T-cell (primary cell): ENCODE measurements around the gene POLR2E. TPM values are rescaled to one million over a fixed set of nuclear protein-coding genes. Genes with fewer than 3 reads are reported as not detected.

Experiments used
- ATAC-seq, 4 experiments: fragments of 200-7000 bp in 3 of 4; fragments of 150-1000 bp in 1 of 4; cut with Tn5 transposase; replicated peaks in 1 of 4; 1 replicate in 3 of 4; 2 replicates in 1 of 4; pipeline ENCODE4 v1.10.0; 2021; ENCODE audit warnings: moderate library complexity in 3 of 4, mild to moderate bottlenecking in 2 of 4, moderate number of reproducible peaks in 1 of 4
- CTCF ChIA-PET, 2 donors: fragments of 300-600 bp; sonication (Branson Sonifier 250); formaldehyde crosslinking; loops; one replicate each; lab custom pipeline; 2022; ENCODE audit warnings: antibody characterized with exemption in 2 of 2; lab: Charles Lee
- POLR2A ChIA-PET, 2 donors: fragments of 300-600 bp; sonication (Branson Sonifier 250); formaldehyde crosslinking; loops; one replicate each; lab custom pipeline; 2022; ENCODE audit warnings: antibody characterized with exemption in 2 of 2; lab: Charles Lee
- DNase-seq, 35 experiments: peaks; one replicate each; pipeline versions ENCODE4 v3.0.0 to v3.0.0-alpha.2; 2013 to 2023
- H3K27ac ChIP-seq: one replicate; pipeline ENCODE4 v1.5.1; 2013; ENCODE audit warnings: low read length
- H3K27me3 ChIP-seq, 2 experiments: replicated peaks in 1 of 2; 1 replicate in 1 of 2; 2 replicates in 1 of 2; pipeline versions ENCODE4 v1.6.1 to v1.7.0; 2013; ENCODE audit warnings: low read length in 1 of 2, mixed read lengths in 1 of 2; ENCODE audit not compliant: control insufficient read depth in 2 of 2, insufficient read depth in 2 of 2; ENCODE audit errors: extremely low read depth in 1 of 2
- H3K36me3 ChIP-seq, 2 donors: 1 replicate in 1 of 2; 2 replicates in 1 of 2; pipeline versions ENCODE4 v1.6.1 to v1.7.0; 2013; ENCODE audit warnings: low read length in 1 of 2; ENCODE audit not compliant: control insufficient read depth in 2 of 2, insufficient read depth in 1 of 2; ENCODE audit errors: extremely low read depth in 1 of 2
- H3K4me1 ChIP-seq, 2 experiments: 1 replicate in 1 of 2; 2 replicates in 1 of 2; pipeline versions ENCODE4 v1.6.1 to v1.7.0; 2013; ENCODE audit warnings: low read length in 2 of 2, mixed read lengths in 1 of 2; ENCODE audit not compliant: insufficient read depth in 2 of 2, control insufficient read depth in 1 of 2; ENCODE audit errors: extremely low read depth in 1 of 2
- H3K4me3 ChIP-seq, 2 donors: 1 replicate in 1 of 2; 2 replicates in 1 of 2; pipeline versions ENCODE4 v1.5.1 to v1.7.0; 2013; ENCODE audit warnings: mild to moderate bottlenecking in 2 of 2, low read length in 1 of 2, moderate library complexity in 1 of 2; ENCODE audit not compliant: control insufficient read depth in 1 of 2; ENCODE audit errors: extremely low read depth in 1 of 2
- H3K9me3 ChIP-seq: 2 replicates; pipeline ENCODE4 v1.7.0; 2013
- H3K27ac Mint-ChIP-seq, 2 donors: one replicate each; pipeline ENCODE4 v1.8.0; 2020 to 2021; ENCODE audit warnings: mild to moderate bottlenecking in 2 of 2, mixed read lengths in 2 of 2
- H3K27me3 Mint-ChIP-seq, 2 donors: one replicate each; pipeline ENCODE4 v1.8.0; 2021 to 2022; ENCODE audit warnings: mixed read lengths in 2 of 2
- H3K36me3 Mint-ChIP-seq: one replicate; pipeline ENCODE4 v1.8.0; 2021; ENCODE audit warnings: mixed read lengths
- H3K4me1 Mint-ChIP-seq, 3 donors: one replicate each; pipeline ENCODE4 v1.8.0; 2020 to 2022; ENCODE audit warnings: mixed read lengths in 3 of 3, mild to moderate bottlenecking in 1 of 3
- H3K4me3 Mint-ChIP-seq, 3 donors: one replicate each; pipeline ENCODE4 v1.8.0; 2020 to 2022; ENCODE audit warnings: mild to moderate bottlenecking in 3 of 3, mixed read lengths in 3 of 3, moderate library complexity in 3 of 3
- H3K9me3 Mint-ChIP-seq, 3 donors: one replicate each; pipeline ENCODE4 v1.8.0; 2020 to 2022; ENCODE audit warnings: mixed read lengths in 3 of 3
- whole genome bisulfite sequencing: methylation state at CpG from one replicate; pipeline ENCODE4 v1.1.5; 2013; ENCODE audit warnings: missing lambda C conversion rate; ENCODE audit not compliant: insufficient coverage; 5-methylcytosine and 5-hydroxymethylcytosine counted together
- total RNA-seq, 35 experiments: library from RNA in 6 of 35; stranded (reverse) in 6 of 35; fragments of 120-200 nt in 1 of 35; gene quantifications; one replicate each; pipeline versions ENCODE4 v1.2.1 to v1.2.4 and lab custom pipeline; 2013 to 2026

Gene POLR2E
- total RNA-seq, 5 donors from 2014 or later (not counting 1 experiment from before 2014, with no cell fraction given), result 75.7 to 119 (median 101) TPM

DNA sequence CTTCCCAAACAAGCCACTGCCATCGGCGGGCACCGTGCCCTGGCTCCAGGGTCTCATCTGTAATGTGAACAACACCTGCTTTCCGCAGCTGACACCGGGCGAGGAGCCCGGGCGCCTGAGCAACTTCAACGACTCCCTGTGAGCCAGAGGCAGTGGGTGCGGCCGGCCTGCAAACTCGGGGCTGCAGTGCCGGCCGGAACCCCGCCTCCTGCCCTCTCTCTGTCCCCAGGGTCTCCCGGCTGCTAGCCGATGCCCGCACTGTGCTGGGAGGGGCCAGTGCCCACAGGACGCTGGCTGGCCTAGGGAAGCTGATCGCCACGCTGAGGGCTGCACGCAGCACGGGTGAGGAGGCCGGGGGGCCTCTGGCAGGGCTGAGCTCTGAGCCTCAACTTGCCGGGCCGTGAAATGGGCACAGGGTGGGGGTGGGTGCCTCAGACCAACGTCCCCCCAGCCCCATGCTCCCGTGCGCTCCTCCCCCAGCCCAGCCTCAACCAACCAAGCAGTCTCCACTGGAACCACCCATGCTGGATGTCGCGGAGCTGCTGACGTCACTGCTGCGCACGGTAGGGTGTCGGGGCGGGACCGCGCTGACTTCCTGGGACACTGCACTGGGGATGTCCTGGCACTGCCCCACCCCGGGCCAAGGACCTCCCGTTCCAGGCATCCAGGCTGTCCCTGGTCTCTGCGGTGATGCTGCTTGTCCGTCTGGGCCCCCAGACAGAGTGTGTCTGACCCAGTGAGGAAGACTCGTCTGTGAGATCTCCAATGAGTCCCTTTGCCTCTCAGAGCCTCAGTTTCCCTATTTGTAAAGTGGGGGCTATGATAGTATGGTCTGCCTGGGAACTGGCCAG, 53.1 kb downstream of the POLR2E start:
- 95% methylated on average over 29 of the region's 43 CpGs for WGBS
- Histone ChIP-seq H3K27ac (no peak overlapping the region), H3K27me3 (no peaks in the 10 kb centered on the region), H3K9me3 (no peaks in the 10 kb centered on the region), H3K4me1 (peaks cover 26 to 79% of the 10 kb centered on the region in 2 experiments), H3K36me3 (peaks cover 14 to 54% of the 10 kb centered on the region in 2 donors), H3K4me3 (peak overlapping the region in 1 of 2 donors; percentile 66)
- ChIA-PET CTCF (no interaction called here), POLR2A (no interaction called here)
- no peak overlapping the region for H3K27ac Mint-ChIP-seq
- H3K4me3 Mint-ChIP-seq, result peak overlapping the region in 2 of 3 donors; percentile 94 to 98
- no peak for ATAC-seq
- no peak for DNase-seq
- H3K36me3 Mint-ChIP-seq, result peaks cover 11% of the 10 kb centered on the region
- H3K4me1 Mint-ChIP-seq, result peaks cover 38 to 44% (median 41%) of the 10 kb centered on the region in 3 donors
- no peaks in the 10 kb centered on the region for H3K9me3 Mint-ChIP-seq
- H3K27me3 Mint-ChIP-seq, result no peaks in the 10 kb centered on the region

DNA sequence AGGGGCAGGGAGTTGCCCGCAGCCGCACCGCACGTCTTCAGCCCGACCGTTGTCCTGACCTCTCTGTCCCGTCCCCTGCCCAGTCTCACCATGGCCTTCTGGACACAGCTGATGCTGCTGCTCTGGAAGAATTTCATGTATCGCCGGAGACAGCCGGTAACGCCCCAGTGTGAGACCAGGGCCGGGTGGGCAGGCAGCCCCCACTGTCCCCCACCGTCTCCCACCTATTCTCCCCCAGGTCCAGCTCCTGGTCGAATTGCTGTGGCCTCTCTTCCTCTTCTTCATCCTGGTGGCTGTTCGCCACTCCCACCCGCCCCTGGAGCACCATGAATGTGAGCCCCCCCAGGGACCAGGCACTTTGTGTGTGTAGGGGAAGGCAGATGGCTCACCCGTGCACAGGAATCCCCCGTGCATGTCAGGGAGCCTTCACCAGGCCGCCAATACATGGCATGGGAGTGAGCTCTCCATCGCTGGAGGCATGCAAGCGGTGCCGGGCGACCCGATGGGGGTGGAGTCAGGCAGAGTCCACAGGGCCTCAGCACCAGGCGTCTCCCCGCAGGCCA, 53.8 kb downstream of the POLR2E start:
- H3K9me3 ChIP-seq, result no peaks in the 10 kb centered on the region
- no peaks in the 10 kb centered on the region for H3K27me3 ChIP-seq
- CTCF ChIA-PET, result interaction anchor here in 1 of 2 donors (0.6 to 1.1 kb wide), 3 partner anchors 12 to 24 kb away, joined by 3 read pairs; no protein-coding TSS in a partner anchor
- peaks cover 8 to 52% of the 10 kb centered on the region in 2 donors for H3K36me3 ChIP-seq
- 52% methylated on average over 22 of the region's 26 CpGs for WGBS
- Mint-ChIP-seq H3K4me3 (peak overlapping the region; percentile 93 to 98 (median 94)), H3K9me3 (no peaks in the 10 kb centered on the region), H3K36me3 (peaks cover 15% of the 10 kb centered on the region), H3K27me3 (no peaks in the 10 kb centered on the region), H3K27ac (peak overlapping the region; percentile 94 to 95), H3K4me1 (peaks cover 44 to 47% (median 44%) of the 10 kb centered on the region in 3 donors)
- no peak overlapping the region for H3K27ac ChIP-seq
- peak overlapping the region; percentile 66 to 81 for H3K4me3 ChIP-seq
- DNase-seq (no peak), ATAC-seq (no peak)
- peaks cover 27 to 76% of the 10 kb centered on the region in 2 experiments for H3K4me1 ChIP-seq
- POLR2A ChIA-PET, result interaction anchor here in 1 of 2 donors (0.6 kb wide), 1 partner anchor 45 kb away, joined by 3 read pairs; no protein-coding TSS in a partner anchor

DNA sequence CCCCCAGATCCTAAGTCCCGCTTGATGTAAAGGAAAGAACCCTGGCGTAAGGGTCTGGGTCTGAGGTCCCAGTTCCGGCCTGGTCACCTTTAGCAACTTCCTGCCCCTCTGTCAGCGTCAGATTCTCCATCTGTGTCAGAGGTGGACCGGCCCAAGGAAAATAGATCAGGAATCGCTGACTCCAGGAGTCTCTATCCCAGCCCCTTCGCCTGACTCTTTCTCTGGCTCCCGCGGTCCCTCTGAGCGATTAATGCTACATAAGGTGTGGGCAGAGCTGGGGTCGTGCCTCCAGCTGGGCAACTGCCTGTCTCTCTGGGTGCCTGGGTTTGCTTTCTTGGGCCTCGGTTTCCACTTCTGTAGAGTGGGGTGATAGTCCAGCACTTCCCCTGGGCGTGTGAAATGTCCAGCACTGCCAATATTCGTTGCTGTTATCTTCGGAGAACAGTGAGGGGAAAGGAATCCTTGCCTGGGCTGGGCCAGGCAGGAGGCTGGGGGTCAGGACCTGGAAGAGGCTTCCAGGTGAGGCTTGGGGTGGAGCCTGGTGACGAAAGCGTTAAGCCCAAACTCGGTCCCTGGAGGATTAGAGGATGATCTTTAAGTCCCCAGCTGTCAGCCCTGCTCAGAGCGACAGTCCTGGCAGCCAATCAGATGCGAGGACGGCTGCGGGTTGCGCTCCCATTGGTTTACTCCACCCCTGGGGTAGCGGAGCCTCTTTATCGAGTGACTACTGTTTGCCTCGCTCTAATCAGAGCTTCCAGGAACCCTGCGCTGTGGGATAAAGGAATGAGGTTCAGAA, 54.5 kb downstream of the POLR2E start:
- peaks cover 28 to 79% of the 10 kb centered on the region in 2 experiments for H3K4me1 ChIP-seq
- DNase-seq (peak; percentile 76 to 94 (median 88)), ATAC-seq (peak; percentile 58 to 64 (median 61))
- H3K27ac Mint-ChIP-seq, result peak overlapping the region; percentile 94 to 95
- H3K4me3 Mint-ChIP-seq, result peak overlapping the region; percentile 93 to 98 (median 94)
- peak overlapping the region; percentile 57 for H3K27ac ChIP-seq
- no peaks in the 10 kb centered on the region for H3K9me3 Mint-ChIP-seq
- peaks cover 8 to 52% of the 10 kb centered on the region in 2 donors for H3K36me3 ChIP-seq
- H3K4me1 Mint-ChIP-seq, result peaks cover 50 to 53% (median 51%) of the 10 kb centered on the region in 3 donors
- H3K36me3 Mint-ChIP-seq, result peaks cover 15% of the 10 kb centered on the region
- no peaks in the 10 kb centered on the region for H3K27me3 Mint-ChIP-seq
- POLR2A ChIA-PET, result interaction anchor here (0.5 to 1.0 kb wide), 3 partner anchors 18 to 414 kb away, joined by 3 to 8 read pairs (median 6); no protein-coding TSS in a partner anchor
- CTCF ChIA-PET, result interaction anchor here (0.6 to 1.1 kb wide), 6 partner anchors 10 to 223 kb away, joined by 3 to 5 read pairs (median 4); no protein-coding TSS in a partner anchor
- WGBS, result 0% methylated on average over 19 of the region's 27 CpGs
- no peaks in the 10 kb centered on the region for H3K27me3 ChIP-seq
- H3K9me3 ChIP-seq, result no peaks in the 10 kb centered on the region
- peak overlapping the region; percentile 66 to 81 for H3K4me3 ChIP-seq

DNA sequence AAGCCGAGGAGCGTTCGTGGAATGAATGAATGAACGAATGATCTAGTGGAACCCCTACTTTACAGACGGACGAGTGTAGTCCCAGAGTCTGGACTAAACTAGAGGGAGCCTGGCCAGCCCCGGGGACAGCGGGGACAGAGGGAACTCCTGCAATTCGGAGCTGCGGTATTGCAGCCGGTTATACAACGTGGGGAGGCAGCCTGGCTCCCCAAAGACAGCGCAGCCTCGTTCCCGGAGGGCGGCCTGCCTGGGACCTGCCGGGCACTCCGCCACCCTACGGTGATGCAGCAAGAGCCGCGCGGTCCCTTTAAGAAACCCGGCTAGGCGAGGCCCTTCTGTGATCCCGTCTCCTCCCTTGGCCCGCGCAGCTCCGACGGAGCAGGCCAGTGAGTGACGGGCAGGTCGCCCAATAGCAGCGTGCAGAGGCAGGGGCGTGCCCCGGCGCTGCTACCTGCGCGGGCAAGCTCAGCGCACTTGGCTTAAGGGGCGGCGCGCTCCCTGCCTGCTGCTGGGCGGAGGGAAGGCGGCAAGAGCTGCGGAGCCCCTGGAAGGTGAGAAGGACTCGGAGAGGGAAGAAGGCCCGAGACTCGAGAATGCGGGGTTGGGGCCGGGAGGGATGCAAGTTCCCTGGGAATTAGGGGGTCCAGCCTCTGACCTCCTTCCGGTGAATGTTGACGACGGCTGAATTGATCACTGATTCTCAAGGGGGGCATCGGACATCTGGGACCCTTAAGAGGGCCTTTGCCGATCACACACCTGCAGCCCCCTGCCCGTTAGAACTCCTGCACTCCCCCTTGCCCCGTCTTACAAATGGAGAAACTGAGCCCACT, 55.3 kb downstream of the POLR2E start, which contains the start of gene ABCA7:
ABCA7 (plus strand) TSS at position 462 of the 830 bp plus-strand sequence. CDS start 1,255 bp downstream, outside the sequence.
- H3K4me1 ChIP-seq, result peaks cover 28 to 81% of the 10 kb centered on the region in 2 experiments
- H3K27ac Mint-ChIP-seq, result peak within 1 kb of the TSS; percentile 94 to 95
- peaks cover 53 to 58% (median 54%) of the 10 kb centered on the region in 3 donors for H3K4me1 Mint-ChIP-seq
- ChIA-PET POLR2A (interaction anchor here (0.5 to 1.0 kb wide), 5 partner anchors 12 to 413 kb away, joined by 3 to 8 read pairs (median 3); partner anchors contain the start of gene CIRBP (in 1 of the 2)), CTCF (interaction anchor here (0.6 to 1.1 kb wide), 4 partner anchors 9 to 224 kb away, joined by 3 to 5 read pairs (median 4); no protein-coding TSS in a partner anchor)
- H3K9me3 Mint-ChIP-seq, result no peaks in the 10 kb centered on the region
- 2% methylated on average over 44 of the region's 56 CpGs for WGBS
- peaks cover 14% of the 10 kb centered on the region for H3K36me3 Mint-ChIP-seq
- peak; percentile 96 to 100 (median 99) for DNase-seq
- H3K27me3 ChIP-seq, result no peaks in the 10 kb centered on the region
- H3K9me3 ChIP-seq, result no peaks in the 10 kb centered on the region
- H3K27ac ChIP-seq, result peak within 1 kb of the TSS; percentile 60
- H3K4me3 ChIP-seq, result peak within 1 kb of the TSS; percentile 66 to 81
- peak; percentile 88 to 95 (median 92) for ATAC-seq
- H3K36me3 ChIP-seq, result peaks cover 8 to 57% of the 10 kb centered on the region in 2 donors
- no peaks in the 10 kb centered on the region for H3K27me3 Mint-ChIP-seq
- peak within 1 kb of the TSS; percentile 93 to 98 (median 94) for H3K4me3 Mint-ChIP-seq

DNA sequence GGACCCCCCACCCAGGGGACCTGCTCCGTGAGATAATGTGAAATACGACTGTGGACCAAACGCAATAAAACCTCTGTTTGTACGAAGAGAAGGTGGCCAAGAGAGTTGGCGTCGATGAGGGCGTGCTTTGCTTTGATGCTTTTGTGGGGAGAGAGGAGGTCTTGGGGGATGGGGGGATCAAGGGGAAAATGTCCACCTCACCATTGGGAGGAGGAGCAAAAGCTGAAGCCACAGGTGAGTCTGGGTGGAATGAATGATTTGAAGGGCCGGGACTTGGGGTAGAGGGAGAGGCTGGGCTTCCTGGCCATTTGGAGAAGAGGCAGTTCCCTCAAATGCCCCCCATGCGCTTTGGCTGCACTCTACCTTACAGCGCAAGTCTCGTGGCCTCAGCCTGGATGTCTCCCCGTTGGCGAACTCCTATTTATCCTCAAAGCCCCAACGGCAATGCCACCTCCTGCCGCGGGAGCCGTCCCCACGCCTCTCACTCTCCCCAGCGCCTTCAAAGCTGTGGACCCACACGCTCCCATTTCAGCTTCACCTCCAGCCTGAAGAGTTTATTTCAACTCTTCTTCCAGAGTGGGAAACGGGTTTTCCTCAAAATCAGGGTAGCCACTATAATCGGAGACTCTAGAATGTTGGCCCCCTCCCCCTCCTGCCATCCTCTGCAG, 56.1 kb downstream of the POLR2E start:
- Mint-ChIP-seq H3K27ac (peak overlapping the region; percentile 94 to 95), H3K9me3 (no peaks in the 10 kb centered on the region), H3K4me1 (peaks cover 53 to 58% (median 54%) of the 10 kb centered on the region in 3 donors), H3K4me3 (peak overlapping the region; percentile 93 to 98 (median 94)), H3K27me3 (no peaks in the 10 kb centered on the region), H3K36me3 (peaks cover 14% of the 10 kb centered on the region)
- Histone ChIP-seq H3K9me3 (no peaks in the 10 kb centered on the region), H3K36me3 (peaks cover 5 to 51% of the 10 kb centered on the region in 2 donors), H3K27ac (peak overlapping the region; percentile 60), H3K27me3 (no peaks in the 10 kb centered on the region), H3K4me1 (peaks cover 28 to 77% of the 10 kb centered on the region in 2 experiments), H3K4me3 (peak overlapping the region; percentile 35 to 81)
- DNase-seq (peak in 2 of 35 experiments; percentile 19 to 43), ATAC-seq (no peak)
- WGBS, result 77% methylated on average over 8 of the region's 22 CpGs
- ChIA-PET POLR2A (interaction anchor here in 1 of 2 donors (0.6 to 1.0 kb wide), 4 partner anchors 12 to 230 kb away, joined by 3 to 6 read pairs (median 3); partner anchors contain the start of gene CIRBP), CTCF (interaction anchor here (0.8 to 1.1 kb wide), 2 partner anchors 8 to 26 kb away, joined by 3 to 5 read pairs; no protein-coding TSS in a partner anchor)
